Nephron progenitor cell (in vitro differentiated cells): ENCODE data around the gene RSPH9.

Experiments
- DNase-seq: peaks from one replicate; pipeline ENCODE4 v3.0.0; 2021
- H3K27ac Mint-ChIP-seq: 2 replicates; pipeline ENCODE4 v1.8.0; 2021; ENCODE audit warnings: mild to moderate bottlenecking, moderate library complexity, mixed read lengths
- H3K27me3 Mint-ChIP-seq: 2 replicates; pipeline ENCODE4 v1.8.0; 2021; ENCODE audit warnings: mild to moderate bottlenecking, low read depth, mixed read lengths; ENCODE audit not compliant: poor library complexity
- H3K36me3 Mint-ChIP-seq: 2 replicates; pipeline ENCODE4 v1.8.0; 2021; ENCODE audit warnings: low read depth, mixed read lengths
- H3K4me1 Mint-ChIP-seq: 2 replicates; pipeline ENCODE4 v1.8.0; 2021; ENCODE audit warnings: mixed read lengths
- H3K4me3 Mint-ChIP-seq: 2 replicates; pipeline ENCODE4 v1.8.0; 2021; ENCODE audit warnings: mild to moderate bottlenecking, moderate library complexity, mixed read lengths
- H3K9me3 Mint-ChIP-seq: 2 replicates; pipeline ENCODE4 v1.8.0; 2021; ENCODE audit warnings: mild to moderate bottlenecking, moderate library complexity, mixed read lengths
- CTCF ChIP-seq: fragments of 200-600 bp; sonication (generic); IDR thresholded peaks from 2 replicates; pipeline ENCODE4 v1.5.0; 2021; ENCODE audit warnings: antibody characterized with exemption

Gene RSPH9

GRCh38 chr6:43668151-43669028, 23.6 kb downstream of the RSPH9 start:
- DNase-seq, result peak; percentile 72
- H3K27ac Mint-ChIP-seq, result peak overlapping the region; percentile 85
- peak overlapping the region; percentile 66 for H3K4me3 Mint-ChIP-seq
- peak; percentile 57 for TF ChIP-seq CTCF
- peaks cover 67% of the 10 kb centered on the region for H3K4me1 Mint-ChIP-seq
- H3K9me3 Mint-ChIP-seq, result no peaks in the 10 kb centered on the region
- peaks cover 19% of the 10 kb centered on the region for H3K36me3 Mint-ChIP-seq
- H3K27me3 Mint-ChIP-seq, result peaks cover 7% of the 10 kb centered on the region

GRCh38 chr6:43669050-43669921, 24.4 kb downstream of the RSPH9 start:
- H3K27ac Mint-ChIP-seq, result peak overlapping the region; percentile 94
- no peak for TF ChIP-seq CTCF
- H3K4me1 Mint-ChIP-seq, result peaks cover 76% of the 10 kb centered on the region
- H3K9me3 Mint-ChIP-seq, result no peaks in the 10 kb centered on the region
- DNase-seq, result no peak
- H3K36me3 Mint-ChIP-seq, result peaks cover 20% of the 10 kb centered on the region
- H3K27me3 Mint-ChIP-seq, result peaks cover 3% of the 10 kb centered on the region
- H3K4me3 Mint-ChIP-seq, result no peak overlapping the region

- no peak for DNase-seq
- H3K27me3 Mint-ChIP-seq, result peaks cover 2% of the 10 kb centered on the region
- H3K4me3 Mint-ChIP-seq, result no peak overlapping the region
- H3K9me3 Mint-ChIP-seq, result no peaks in the 10 kb centered on the region
- H3K36me3 Mint-ChIP-seq, result peaks cover 28% of the 10 kb centered on the region
- H3K4me1 Mint-ChIP-seq, result peaks cover 77% of the 10 kb centered on the region
- no peak for TF ChIP-seq CTCF
- peak overlapping the region; percentile 94 for H3K27ac Mint-ChIP-seq
Measured at GRCh38 chr6:43669922-43670622, 25.2 kb downstream of the RSPH9 start.

- peak overlapping the region; percentile 94 for H3K27ac Mint-ChIP-seq
Measured at GRCh38 chr6:43670623-43670986, 25.8 kb downstream of the RSPH9 start.

More at GRCh38 chr6:43670623-43670986, 25.8 kb downstream of the RSPH9 start:
- Mint-ChIP-seq H3K27me3 (peaks cover 2% of the 10 kb centered on the region), H3K36me3 (peaks cover 33% of the 10 kb centered on the region), H3K4me1 (peaks cover 77% of the 10 kb centered on the region), H3K4me3 (no peak overlapping the region), H3K9me3 (no peaks in the 10 kb centered on the region)
- no peak for DNase-seq
- no peak for TF ChIP-seq CTCF
